Heart right ventricle (tissue), 16 donors: ENCODE data around the gene PIK3C2G. TPM values are rescaled to one million over a fixed set of nuclear protein-coding genes. Genes with fewer than 3 reads are reported as not detected.
A peak's percentile ranks its signal among the peaks of the same experiment; 100 is the strongest.

Source experiments
- ATAC-seq, 8 donors: fragments of 200-7000 bp; cut with Tn5 transposase; one replicate each; pipeline ENCODE4 v1.9.1; 2020; ENCODE audit warnings: mild to moderate bottlenecking in 8 of 8, moderate library complexity in 8 of 8, moderate number of reproducible peaks in 1 of 8
- DNase-seq, 2 donors: peaks; one replicate each; pipeline ENCODE4 v3.0.0-alpha.2; 2020
- H3K27ac ChIP-seq, 10 donors: fragments of 200-600 bp; sonication (generic) in 2 of 10; one replicate each; pipeline versions ENCODE4 v1.5.0 to v1.8.0; 2020 to 2022; ENCODE audit warnings: mild to moderate bottlenecking in 3 of 10
- H3K27me3 ChIP-seq, 7 donors: fragments of 200-600 bp; one replicate each; pipeline ENCODE4 v1.8.0; 2021 to 2022; ENCODE audit warnings: mild to moderate bottlenecking in 2 of 7
- H3K36me3 ChIP-seq, 9 donors: fragments of 200-600 bp; sonication (generic) in 1 of 9; one replicate each; pipeline versions ENCODE4 v1.5.0 to v1.8.0; 2020 to 2022; ENCODE audit warnings: mild to moderate bottlenecking in 2 of 9
- H3K4me1 ChIP-seq, 9 donors: fragments of 200-600 bp; sonication (generic) in 1 of 9; one replicate each; pipeline versions ENCODE4 v1.5.0 to v1.8.0; 2020 to 2022; ENCODE audit warnings: mild to moderate bottlenecking in 4 of 9
- H3K4me3 ChIP-seq, 10 donors: fragments of 200-600 bp; sonication (generic) in 2 of 10; one replicate each; pipeline versions ENCODE4 v1.5.0 to v1.8.0; 2020 to 2022; ENCODE audit warnings: mild to moderate bottlenecking in 7 of 10, moderate library complexity in 2 of 10
- H3K9me3 ChIP-seq, 11 donors: fragments of 200-600 bp in 10 of 11; sonication (generic) in 2 of 11; one replicate each; pipeline versions ENCODE4 v1.5.0 to v1.8.0; 2013 to 2022; ENCODE audit warnings: mild to moderate bottlenecking in 2 of 11, control low read depth in 1 of 11, moderate library complexity in 1 of 11
- CTCF ChIP-seq, 9 donors: fragments of 200-600 bp; sonication (generic) in 2 of 9; IDR thresholded peaks; one replicate each; pipeline versions ENCODE4 v1.5.0 to v1.8.0; 2021 to 2022; ENCODE audit warnings: antibody characterized with exemption in 9 of 9, mild to moderate bottlenecking in 5 of 9, moderate library complexity in 1 of 9
- WGBS, 2 donors: extraction: QIAGEN DNeasy Blood & Tissue Kit; methylation state at CpG; one replicate each; pipeline ENCODE4 v1.1.7; 2013; ENCODE audit warnings: inconsistent platforms in 1 of 2; 5-methylcytosine and 5-hydroxymethylcytosine counted together
- intact Hi-C, 10 donors: fragments of 100-400 bp; cut with DNase I; formaldehyde crosslinking; loops; one replicate each; pipeline versions ENCODE4 v1.11.1 to v1.14.2; 2022
- polyA plus RNA-seq, 2 donors: library from polyadenylated mRNA; stranded (reverse); fragments of 200-250 nt; gene quantifications; one replicate each; pipeline ENCODE4 v1.2.3, GENCODE V29; 2013
- total RNA-seq, 10 donors: library from RNA; stranded (reverse); fragmentation: NEBNext Ultra II Directional in 3 of 10; extraction: Animal tissue kit (Norgen Biotek cat#: 25700) in 3 of 10; gene quantifications; one replicate each; pipeline versions ENCODE4 v1.2.1 to v1.2.4, GENCODE V29; 2021 to 2023
- donor health status: Arrhythmogenic right ventricular cardiomyopathy.
- donor health status: ischemic (EF 13 %, LVEDD 7.1; RV severe dilation, severe dysfunction).
- donor health status: healthy with polysubstance abuse.
- donor health status: DM: no; HTN: yes; CAD: no.
- donor health status: DM: no; HTN: no; CAD: no.
- donor health status: ischemic (EF 25% LVEDD 6.9; RV normal size, moderate dysfunction).
- donor health status: ischemic (EF 25% LVEDD 5.7; RV mildly dilated, moderate dysfunction).
- donor health status: healthy.
- donor health status: DM: yes; HTN: yes; CAD: no.
- donor health status: Ischemic cardiomyopathy.
- donor health status: ischemic (EF 35%, LVEDD 5.7; RV mildly dilated, moderate dysfunction).
- donor health status: nonischemic (EF 11% LVEDD 7.7; RV severe dilation, severe dysfunction).
- donor health status: DM: yes; HTN: yes; CAD: no.
- donor health status: PGD.
- donor health status: ischemic (EF 29% LVEDD 5.4; RV normal size, mild dysfunction).
- donor health status: nonischemic (EF 23%, LVEDD 6.1; RV moderate dilation, normal function).

PIK3C2G gene
- total and polyA plus RNA-seq, 12 donors, result not detected

GRCh38 chr12:18345021-18345735, 83.9 kb downstream of the PIK3C2G start:
- peaks cover 0 to 18% (median 5%) of the 10 kb centered on the region in 9 donors for H3K4me1 ChIP-seq
- no peak overlapping the region for H3K4me3 ChIP-seq
- H3K27me3 ChIP-seq, result no peaks in the 10 kb centered on the region
- no peaks in the 10 kb centered on the region for H3K9me3 ChIP-seq
- ATAC-seq, result no peak
- 53 to 60% methylated on average over 3 of the region's 3 CpGs for WGBS, 2 donors
- TF ChIP-seq CTCF (IDR thresholded peaks at IDR 0.05), result peak in 1 of 9 donors; percentile 31
- no peak for DNase-seq
- H3K27ac ChIP-seq, result peak overlapping the region in 2 of 10 donors; percentile 23 to 38
- no peaks in the 10 kb centered on the region for H3K36me3 ChIP-seq
- intact Hi-C loops, result no loop called here

- Histone ChIP-seq H3K27me3 (no peaks in the 10 kb centered on the region), H3K4me1 (no peaks in the 10 kb centered on the region), H3K4me3 (no peak overlapping the region), H3K36me3 (no peaks in the 10 kb centered on the region), H3K27ac (no peak overlapping the region), H3K9me3 (no peaks in the 10 kb centered on the region)
- no peak for TF ChIP-seq CTCF (IDR thresholded peaks at IDR 0.05)
- ATAC-seq (no peak), DNase-seq (no peak)
- intact Hi-C loops, result no loop called here
- WGBS, 2 donors, result 92 to 97% methylated on average over 5 of the region's 5 CpGs
Measured at GRCh38 chr12:18352312-18352711, 91.0 kb downstream of the PIK3C2G start.

- H3K27me3 ChIP-seq, result no peaks in the 10 kb centered on the region
- H3K4me1 ChIP-seq, result no peaks in the 10 kb centered on the region
- H3K36me3 ChIP-seq, result no peaks in the 10 kb centered on the region
- DNase-seq (no peak), ATAC-seq (peak in 1 of 8 donors; percentile 55)
- H3K9me3 ChIP-seq, result peaks cover 0 to 2% (median 0%) of the 10 kb centered on the region in 11 donors
- no peak overlapping the region for H3K4me3 ChIP-seq
- H3K27ac ChIP-seq, result no peak overlapping the region
- no peak for TF ChIP-seq CTCF (IDR thresholded peaks at IDR 0.05)
- 92 to 95% methylated on average over 5 of the region's 5 CpGs for WGBS, 2 donors
- intact Hi-C loops, result no loop called here
Measured at GRCh38 chr12:18355429-18355828, 94.1 kb downstream of the PIK3C2G start.

GRCh38 chr12:18358077-18358476, 96.8 kb downstream of the PIK3C2G start:
- intact Hi-C loops, result no loop called here
- no peaks in the 10 kb centered on the region for H3K36me3 ChIP-seq
- 92% methylated on average over 2 of the region's 2 CpGs for WGBS, 2 donors
- no peak for TF ChIP-seq CTCF (IDR thresholded peaks at IDR 0.05)
- no peak overlapping the region for H3K27ac ChIP-seq
- H3K4me3 ChIP-seq, result no peak overlapping the region
- H3K4me1 ChIP-seq, result no peaks in the 10 kb centered on the region
- no peak for ATAC-seq
- no peak for DNase-seq
- peaks cover 0 to 5% (median 0%) of the 10 kb centered on the region in 11 donors for H3K9me3 ChIP-seq
- no peaks in the 10 kb centered on the region for H3K27me3 ChIP-seq
